ENCODE data around the gene LGR4. TPM values are rescaled to one million over a fixed set of nuclear protein-coding genes. Genes with fewer than 3 reads are reported as not detected.
A peak's percentile ranks its signal among the peaks of the same experiment; 100 is the strongest.

LGR4 gene
- total and polyA plus RNA-seq, 2 of the 13 experiments (the other 11 are each of a cell fraction or from before 2014, with no cell fraction given), result 42.1 to 68.7 TPM

DNA sequence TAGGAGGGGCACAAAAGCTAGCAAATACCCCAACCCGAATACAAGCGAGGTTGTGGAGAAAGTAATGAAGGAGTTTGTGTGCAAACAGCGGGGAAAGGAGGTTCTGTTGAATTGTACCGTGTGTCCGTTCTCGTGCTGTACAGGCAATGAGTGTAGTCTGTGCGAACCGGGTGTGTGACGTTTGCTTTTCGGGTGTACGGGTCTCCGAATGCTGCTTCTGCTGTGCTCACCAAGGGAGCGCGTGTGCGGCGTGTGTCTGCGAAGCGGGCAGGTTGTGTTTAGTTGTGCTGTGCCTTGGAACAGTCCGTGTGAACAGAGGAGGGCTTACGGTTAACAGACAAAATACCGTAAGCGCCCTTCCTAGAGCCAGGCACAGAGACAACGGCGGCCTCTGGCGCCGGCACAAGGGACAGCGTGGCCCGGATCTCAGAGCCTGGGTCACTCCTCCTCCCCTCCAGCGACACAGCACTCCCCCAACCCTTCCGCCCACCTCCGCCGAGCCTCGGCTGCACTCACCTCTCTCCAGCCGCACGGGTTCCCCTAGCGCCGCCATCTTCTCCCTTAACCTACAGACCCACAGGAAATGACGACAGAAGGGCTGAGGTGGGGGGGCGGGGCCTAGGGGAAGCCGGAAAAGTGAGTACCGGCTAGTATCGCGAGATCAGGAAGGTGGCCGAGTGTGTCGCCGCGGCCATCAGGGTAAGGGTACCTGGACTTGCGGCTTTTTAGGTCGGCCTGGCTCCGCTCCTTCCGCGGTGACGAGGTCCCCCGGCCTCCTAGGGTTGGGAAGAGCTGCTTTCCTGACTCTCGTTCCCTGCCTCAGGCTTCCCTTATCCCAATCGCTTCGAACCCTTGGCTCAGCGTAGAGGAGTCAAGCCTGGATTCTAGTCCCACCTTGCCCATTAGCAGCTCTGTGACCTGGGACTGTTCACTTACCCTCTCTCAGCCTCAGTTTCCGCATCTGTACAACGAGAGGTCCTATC is 33.9 kb upstream of the LGR4 start, which contains the start of gene LIN7C (continued):
- no peak for TF ChIP-seq ZNF550 (CRISPR knock-in tag; IDR thresholded peaks at IDR 0.05; ENCODE audit: borderline replicate concordance)
- TF ChIP-seq ZNF589 (CRISPR knock-in tag; conservative IDR thresholded peaks at IDR 0.05), result no peak
- peak; percentile 58; the same call in 1 of the 2 replicates for TF ChIP-seq ZBTB4 (CRISPR knock-in tag; IDR thresholded peaks at IDR 0.05; ENCODE audit: borderline replicate concordance)
- no peak for TF ChIP-seq ZNF746 (CRISPR knock-in tag; IDR thresholded peaks at IDR 0.05)
- no peak for TF ChIP-seq ZNF546 (CRISPR knock-in tag; conservative IDR thresholded peaks at IDR 0.05)
- TF ChIP-seq SOX6 (IDR thresholded peaks at IDR 0.05), result no peak
- TF ChIP-seq SOX6 (CRISPR knock-in tag; IDR thresholded peaks at IDR 0.05), result peak; percentile 54; the same call in 1 of the 2 replicates
- TF ChIP-seq FOSL2 (CRISPR knock-in tag; IDR thresholded peaks at IDR 0.05), result peak; percentile 14; the same call in 1 of the 2 replicates
- peak; percentile 76 for TF ChIP-seq PHF5A (CRISPR knock-in tag; IDR thresholded peaks at IDR 0.05; ENCODE audit: low read depth, unreplicated experiment)
- no peak; the same call in 1 of the 2 replicates for TF ChIP-seq ZNF547 (CRISPR knock-in tag; IDR thresholded peaks at IDR 0.05)
- TF ChIP-seq FOSL1 (CRISPR knock-in tag; IDR thresholded peaks at IDR 0.05; ENCODE audit: borderline replicate concordance), result no peak
- TF ChIP-seq, protein P1, sequence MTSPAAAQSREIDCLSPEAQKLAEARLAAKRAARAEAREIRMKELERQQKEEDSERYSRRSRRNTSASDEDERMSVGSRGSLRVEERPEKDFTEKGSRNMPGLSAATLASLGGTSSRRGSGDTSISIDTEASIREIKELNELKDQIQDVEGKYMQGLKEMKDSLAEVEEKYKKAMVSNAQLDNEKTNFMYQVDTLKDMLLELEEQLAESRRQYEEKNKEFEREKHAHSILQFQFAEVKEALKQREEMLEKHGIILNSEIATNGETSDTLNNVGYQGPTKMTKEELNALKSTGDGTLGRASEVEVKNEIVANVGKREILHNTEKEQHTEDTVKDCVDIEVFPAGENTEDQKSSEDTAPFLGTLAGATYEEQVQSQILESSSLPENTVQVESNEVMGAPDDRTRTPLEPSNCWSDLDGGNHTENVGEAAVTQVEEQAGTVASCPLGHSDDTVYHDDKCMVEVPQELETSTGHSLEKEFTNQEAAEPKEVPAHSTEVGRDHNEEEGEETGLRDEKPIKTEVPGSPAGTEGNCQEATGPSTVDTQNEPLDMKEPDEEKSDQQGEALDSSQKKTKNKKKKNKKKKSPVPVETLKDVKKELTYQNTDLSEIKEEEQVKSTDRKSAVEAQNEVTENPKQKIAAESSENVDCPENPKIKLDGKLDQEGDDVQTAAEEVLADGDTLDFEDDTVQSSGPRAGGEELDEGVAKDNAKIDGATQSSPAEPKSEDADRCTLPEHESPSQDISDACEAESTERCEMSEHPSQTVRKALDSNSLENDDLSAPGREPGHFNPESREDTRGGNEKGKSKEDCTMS (CRISPR knock-in tag; conservative IDR thresholded peaks at IDR 0.05), result 0 out of 2 replicates have a peak, but pooled peaks have one; percentile 46
- peak; percentile 78; the same call in 1 of the 2 replicates for TF ChIP-seq ZSCAN20 (CRISPR knock-in tag; IDR thresholded peaks at IDR 0.05; ENCODE audit: borderline replicate concordance)
- TF ChIP-seq, protein P2, sequence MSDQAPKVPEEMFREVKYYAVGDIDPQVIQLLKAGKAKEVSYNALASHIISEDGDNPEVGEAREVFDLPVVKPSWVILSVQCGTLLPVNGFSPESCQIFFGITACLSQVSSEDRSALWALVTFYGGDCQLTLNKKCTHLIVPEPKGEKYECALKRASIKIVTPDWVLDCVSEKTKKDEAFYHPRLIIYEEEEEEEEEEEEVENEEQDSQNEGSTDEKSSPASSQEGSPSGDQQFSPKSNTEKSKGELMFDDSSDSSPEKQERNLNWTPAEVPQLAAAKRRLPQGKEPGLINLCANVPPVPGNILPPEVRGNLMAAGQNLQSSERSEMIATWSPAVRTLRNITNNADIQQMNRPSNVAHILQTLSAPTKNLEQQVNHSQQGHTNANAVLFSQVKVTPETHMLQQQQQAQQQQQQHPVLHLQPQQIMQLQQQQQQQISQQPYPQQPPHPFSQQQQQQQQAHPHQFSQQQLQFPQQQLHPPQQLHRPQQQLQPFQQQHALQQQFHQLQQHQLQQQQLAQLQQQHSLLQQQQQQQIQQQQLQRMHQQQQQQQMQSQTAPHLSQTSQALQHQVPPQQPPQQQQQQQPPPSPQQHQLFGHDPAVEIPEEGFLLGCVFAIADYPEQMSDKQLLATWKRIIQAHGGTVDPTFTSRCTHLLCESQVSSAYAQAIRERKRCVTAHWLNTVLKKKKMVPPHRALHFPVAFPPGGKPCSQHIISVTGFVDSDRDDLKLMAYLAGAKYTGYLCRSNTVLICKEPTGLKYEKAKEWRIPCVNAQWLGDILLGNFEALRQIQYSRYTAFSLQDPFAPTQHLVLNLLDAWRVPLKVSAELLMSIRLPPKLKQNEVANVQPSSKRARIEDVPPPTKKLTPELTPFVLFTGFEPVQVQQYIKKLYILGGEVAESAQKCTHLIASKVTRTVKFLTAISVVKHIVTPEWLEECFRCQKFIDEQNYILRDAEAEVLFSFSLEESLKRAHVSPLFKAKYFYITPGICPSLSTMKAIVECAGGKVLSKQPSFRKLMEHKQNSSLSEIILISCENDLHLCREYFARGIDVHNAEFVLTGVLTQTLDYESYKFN (CRISPR knock-in tag; conservative IDR thresholded peaks at IDR 0.05), result peak; percentile 27; the same call in 1 of the 2 replicates
- TF ChIP-seq SMC3 (IDR thresholded peaks at IDR 0.05; ENCODE audit: low read length), result no peak
- TF ChIP-seq ZFP36L1 (CRISPR knock-in tag; IDR thresholded peaks at IDR 0.05), result peak; percentile 92
- TF ChIP-seq ZNF414 (CRISPR knock-in tag; IDR thresholded peaks at IDR 0.05), result no peak; the same call in 1 of the 2 replicates

Data from HepG2 (cell line).